Measurements from ENCODE around the gene HOXD10.

DNA sequence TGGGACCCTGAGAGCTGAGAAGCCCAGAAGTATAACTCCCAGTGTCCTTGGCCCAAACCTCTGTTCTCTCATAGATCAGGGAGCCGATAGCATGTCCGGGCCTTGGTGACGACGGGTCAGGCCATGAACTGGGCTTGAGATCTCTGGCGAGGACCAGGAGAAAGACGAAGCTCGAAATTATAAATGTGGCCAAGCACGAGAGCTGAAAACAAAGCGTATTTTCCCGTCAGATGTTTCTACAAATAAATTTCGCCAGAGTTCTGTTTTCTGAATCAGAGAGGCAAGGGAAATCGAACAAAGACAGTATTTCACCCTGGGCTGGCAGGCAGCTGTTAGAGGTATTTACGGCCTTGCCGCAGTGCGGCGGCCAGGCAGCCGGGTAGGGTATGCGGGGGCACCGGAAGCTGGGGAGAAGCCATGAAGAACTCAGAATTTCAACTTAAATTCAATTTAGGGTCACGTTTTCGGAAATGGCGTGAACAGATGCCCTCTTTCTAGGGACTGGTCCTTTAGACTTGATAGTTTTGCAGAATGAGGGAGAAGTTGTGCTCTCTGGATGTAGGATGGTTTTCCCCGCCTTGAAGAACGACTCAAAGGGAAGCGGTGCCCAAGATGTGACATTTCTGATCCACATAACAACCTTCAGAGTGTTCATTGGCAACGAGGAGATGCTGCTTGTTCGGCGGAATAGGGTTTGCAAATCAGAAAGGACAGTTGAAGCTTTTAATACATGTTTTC lies 22.5 kb downstream of the HOXD10 start:
- TF ChIP-seq, protein P1, sequence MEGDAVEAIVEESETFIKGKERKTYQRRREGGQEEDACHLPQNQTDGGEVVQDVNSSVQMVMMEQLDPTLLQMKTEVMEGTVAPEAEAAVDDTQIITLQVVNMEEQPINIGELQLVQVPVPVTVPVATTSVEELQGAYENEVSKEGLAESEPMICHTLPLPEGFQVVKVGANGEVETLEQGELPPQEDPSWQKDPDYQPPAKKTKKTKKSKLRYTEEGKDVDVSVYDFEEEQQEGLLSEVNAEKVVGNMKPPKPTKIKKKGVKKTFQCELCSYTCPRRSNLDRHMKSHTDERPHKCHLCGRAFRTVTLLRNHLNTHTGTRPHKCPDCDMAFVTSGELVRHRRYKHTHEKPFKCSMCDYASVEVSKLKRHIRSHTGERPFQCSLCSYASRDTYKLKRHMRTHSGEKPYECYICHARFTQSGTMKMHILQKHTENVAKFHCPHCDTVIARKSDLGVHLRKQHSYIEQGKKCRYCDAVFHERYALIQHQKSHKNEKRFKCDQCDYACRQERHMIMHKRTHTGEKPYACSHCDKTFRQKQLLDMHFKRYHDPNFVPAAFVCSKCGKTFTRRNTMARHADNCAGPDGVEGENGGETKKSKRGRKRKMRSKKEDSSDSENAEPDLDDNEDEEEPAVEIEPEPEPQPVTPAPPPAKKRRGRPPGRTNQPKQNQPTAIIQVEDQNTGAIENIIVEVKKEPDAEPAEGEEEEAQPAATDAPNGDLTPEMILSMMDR (IDR thresholded peaks at IDR 0.05), result no peak
- TF ChIP-seq POLR2A (IDR thresholded peaks at IDR 0.05) (no peak), EP300 (IDR thresholded peaks at IDR 0.05) (no peak)

Data from ovary (tissue), 3 donors.